Effector memory CD8-positive, alpha-beta T cell (primary cell): ENCODE measurements around the gene EHD3.
A peak's percentile ranks its signal among the peaks of the same experiment; 100 is the strongest.

Experiments used
- ATAC-seq: fragments of 150-1000 bp; cut with Tn5 transposase; replicated peaks from 2 replicates; pipeline ENCODE4 v1.10.0; 2021; ENCODE audit warnings: mild to moderate bottlenecking, moderate library complexity
- DNase-seq, 3 experiments: peaks; one replicate each; pipeline ENCODE4 v3.0.0; 2021
- H3K27ac Mint-ChIP-seq, 2 donors: one replicate each; pipeline ENCODE4 v1.8.0; 2022; ENCODE audit warnings: mild to moderate bottlenecking in 2 of 2, mixed read lengths in 2 of 2, moderate library complexity in 2 of 2
- H3K27me3 Mint-ChIP-seq, 2 donors: one replicate each; pipeline ENCODE4 v1.8.0; 2022; ENCODE audit warnings: mixed read lengths in 2 of 2
- H3K36me3 Mint-ChIP-seq: one replicate; pipeline ENCODE4 v1.8.0; 2022; ENCODE audit warnings: mild to moderate bottlenecking, moderate library complexity, mixed read lengths; ENCODE audit not compliant: insufficient read depth
- H3K4me1 Mint-ChIP-seq, 2 donors: one replicate each; pipeline ENCODE4 v1.8.0; 2022; ENCODE audit warnings: low read depth in 2 of 2, mixed read lengths in 2 of 2
- H3K4me3 Mint-ChIP-seq, 2 donors: one replicate each; pipeline ENCODE4 v1.8.0; 2022; ENCODE audit warnings: mild to moderate bottlenecking in 2 of 2, mixed read lengths in 2 of 2, moderate library complexity in 2 of 2
- H3K9me3 Mint-ChIP-seq, 2 donors: one replicate each; pipeline ENCODE4 v1.8.0; 2022; ENCODE audit warnings: mixed read lengths in 2 of 2

EHD3 gene

DNA sequence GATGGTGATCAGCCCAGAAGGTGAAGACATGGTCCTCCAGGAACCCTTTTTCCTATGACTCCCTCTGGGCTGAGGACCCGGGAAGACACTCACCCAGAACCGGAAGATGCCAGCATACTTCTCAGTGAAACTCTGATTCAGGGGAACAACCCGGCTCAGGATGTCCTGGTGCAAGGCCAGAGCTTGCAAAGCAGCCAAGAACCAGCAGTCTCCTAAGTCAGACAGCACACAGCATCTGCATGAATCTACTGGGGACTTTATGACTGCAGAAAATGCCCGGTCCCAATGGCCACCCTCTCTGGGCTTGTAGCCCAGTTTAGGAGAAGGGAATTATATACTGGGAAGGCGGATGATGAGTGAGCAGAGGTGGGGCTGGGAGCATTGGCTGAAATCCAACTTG, 31.9 kb upstream of the EHD3 start:
- ATAC-seq = no peak
- no peak for DNase-seq
- Mint-ChIP-seq H3K27ac (no peak overlapping the region), H3K36me3 (no peaks in the 10 kb centered on the region), H3K4me1 (no peaks in the 10 kb centered on the region), H3K27me3 (peaks cover 0 to 13% of the 10 kb centered on the region in 2 donors), H3K4me3 (no peak overlapping the region), H3K9me3 (no peaks in the 10 kb centered on the region)

DNA sequence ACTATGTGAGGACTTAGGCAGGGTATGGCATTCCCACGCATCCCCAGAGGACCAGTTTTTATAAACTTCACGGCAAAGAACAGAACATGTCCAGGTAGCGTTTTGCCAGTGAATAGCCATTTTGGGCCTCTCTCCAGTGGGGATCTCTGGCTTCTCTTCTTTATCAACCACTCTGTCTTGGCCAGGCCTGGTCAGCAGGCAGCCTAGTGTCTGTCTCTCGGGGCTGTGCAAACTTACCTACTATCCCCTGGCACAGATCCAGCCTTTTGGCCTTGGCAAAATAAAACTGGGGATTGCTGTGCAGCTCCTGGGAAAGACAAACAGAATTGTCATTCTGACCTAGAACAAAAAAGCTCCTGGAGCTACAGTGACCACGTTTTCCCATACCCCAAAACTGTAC, 31.1 kb upstream of the EHD3 start:
- no peak overlapping the region for H3K27ac Mint-ChIP-seq
- H3K4me3 Mint-ChIP-seq = no peak overlapping the region
- H3K36me3 Mint-ChIP-seq = no peaks in the 10 kb centered on the region
- H3K27me3 Mint-ChIP-seq = peaks cover 0 to 15% of the 10 kb centered on the region in 2 donors
- no peaks in the 10 kb centered on the region for H3K4me1 Mint-ChIP-seq
- H3K9me3 Mint-ChIP-seq = no peaks in the 10 kb centered on the region
- ATAC-seq = no peak
- no peak for DNase-seq

DNA sequence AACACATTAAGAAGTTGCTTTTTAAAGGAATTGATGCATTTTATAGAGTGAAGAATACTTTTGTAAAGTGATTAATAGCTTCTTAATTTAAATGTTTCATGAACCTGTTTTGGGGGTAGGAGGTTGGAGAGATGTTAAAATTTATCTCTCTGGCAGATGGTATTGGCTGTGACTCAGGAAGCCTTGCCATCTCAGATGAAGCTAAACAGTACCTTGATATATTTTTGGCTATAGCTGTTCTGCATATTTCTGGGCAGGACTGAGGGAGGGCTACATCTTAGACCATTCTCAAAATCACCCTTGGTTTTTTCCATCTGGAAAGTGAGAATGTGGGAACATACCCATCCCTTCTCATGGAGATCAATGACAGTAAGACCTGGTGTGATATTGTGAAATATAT, 30.0 kb upstream of the EHD3 start:
- H3K27ac Mint-ChIP-seq = no peak overlapping the region
- H3K4me3 Mint-ChIP-seq = no peak overlapping the region
- no peaks in the 10 kb centered on the region for H3K36me3 Mint-ChIP-seq
- ATAC-seq (no peak), DNase-seq (no peak)
- H3K27me3 Mint-ChIP-seq = peaks cover 0 to 15% of the 10 kb centered on the region in 2 donors
- H3K4me1 Mint-ChIP-seq = no peaks in the 10 kb centered on the region
- H3K9me3 Mint-ChIP-seq = no peaks in the 10 kb centered on the region

DNA sequence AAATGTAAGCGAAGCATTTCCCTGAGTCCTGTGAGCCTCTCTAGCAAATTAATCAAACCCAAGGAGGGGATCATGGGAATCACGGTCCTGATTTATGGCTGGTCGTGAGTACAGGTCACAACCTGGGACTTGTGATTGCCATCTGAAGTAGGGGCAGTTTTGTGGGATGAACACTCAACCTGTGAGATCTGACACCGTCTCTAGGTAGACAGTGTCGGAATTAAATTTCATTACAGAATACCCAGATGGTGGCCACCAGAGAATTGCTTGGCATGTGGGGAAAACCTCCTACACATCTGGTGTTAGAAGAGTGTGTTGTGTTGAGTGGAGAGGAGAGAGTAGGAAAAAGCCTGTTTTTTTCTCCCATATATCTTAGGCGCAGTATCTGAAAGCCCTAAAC, 29.2 kb upstream of the EHD3 start:
- H3K36me3 Mint-ChIP-seq = no peaks in the 10 kb centered on the region
- H3K9me3 Mint-ChIP-seq = no peaks in the 10 kb centered on the region
- ATAC-seq = no peak
- no peak overlapping the region for H3K4me3 Mint-ChIP-seq
- H3K27ac Mint-ChIP-seq = no peak overlapping the region
- peaks cover 4 to 15% of the 10 kb centered on the region in 2 donors for H3K27me3 Mint-ChIP-seq
- no peaks in the 10 kb centered on the region for H3K4me1 Mint-ChIP-seq
- no peak for DNase-seq

DNA sequence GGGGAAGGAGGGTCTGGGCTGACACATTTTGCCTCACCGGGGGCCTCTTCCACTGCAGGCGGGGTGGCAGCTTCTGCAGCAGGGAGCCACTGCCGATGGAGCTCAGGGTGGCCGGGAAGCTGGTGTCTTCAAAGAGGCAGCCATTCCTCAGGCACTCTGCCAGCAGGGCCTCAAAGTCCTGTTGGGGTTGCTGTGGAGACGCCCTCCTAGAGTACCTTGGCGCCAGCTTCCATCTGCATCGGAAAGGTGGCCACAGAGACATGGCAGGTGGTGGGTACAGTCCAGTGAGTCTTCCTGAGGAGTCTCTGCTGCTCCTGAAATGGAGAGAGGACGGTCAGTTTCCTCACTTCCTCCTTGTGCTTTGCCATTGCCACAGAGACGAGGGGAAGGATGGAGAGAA, 28.8 kb upstream of the EHD3 start:
- Mint-ChIP-seq H3K27me3 (peaks cover 5 to 15% of the 10 kb centered on the region in 2 donors), H3K4me1 (no peaks in the 10 kb centered on the region), H3K4me3 (no peak overlapping the region), H3K27ac (no peak overlapping the region), H3K36me3 (no peaks in the 10 kb centered on the region), H3K9me3 (no peaks in the 10 kb centered on the region)
- ATAC-seq (no peak), DNase-seq (no peak)

DNA sequence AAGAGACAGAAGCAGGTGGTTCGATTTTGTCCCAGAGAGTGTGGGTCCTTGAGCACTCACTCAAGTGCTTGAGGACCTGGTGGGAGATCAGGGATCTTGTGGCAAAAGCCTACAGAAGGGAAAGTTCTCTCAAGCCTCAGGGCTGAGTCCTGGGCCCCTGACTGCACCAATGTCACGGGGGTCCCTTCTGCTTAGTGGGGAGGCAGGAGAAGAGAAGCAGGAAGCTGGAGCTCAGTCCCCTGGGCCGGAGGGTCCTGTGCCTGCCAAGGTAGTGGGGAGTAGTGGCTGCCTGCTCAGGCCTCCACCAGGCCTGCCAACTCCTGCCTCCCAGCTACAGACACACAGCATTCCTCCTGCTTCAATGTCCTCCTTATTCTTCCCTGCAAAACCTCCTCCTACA, 28.3 kb upstream of the EHD3 start:
- Mint-ChIP-seq H3K27ac (no peak overlapping the region), H3K4me1 (no peaks in the 10 kb centered on the region), H3K4me3 (no peak overlapping the region), H3K9me3 (no peaks in the 10 kb centered on the region), H3K27me3 (peaks cover 5 to 15% of the 10 kb centered on the region in 2 donors), H3K36me3 (no peaks in the 10 kb centered on the region)
- DNase-seq (no peak), ATAC-seq (no peak)

DNA sequence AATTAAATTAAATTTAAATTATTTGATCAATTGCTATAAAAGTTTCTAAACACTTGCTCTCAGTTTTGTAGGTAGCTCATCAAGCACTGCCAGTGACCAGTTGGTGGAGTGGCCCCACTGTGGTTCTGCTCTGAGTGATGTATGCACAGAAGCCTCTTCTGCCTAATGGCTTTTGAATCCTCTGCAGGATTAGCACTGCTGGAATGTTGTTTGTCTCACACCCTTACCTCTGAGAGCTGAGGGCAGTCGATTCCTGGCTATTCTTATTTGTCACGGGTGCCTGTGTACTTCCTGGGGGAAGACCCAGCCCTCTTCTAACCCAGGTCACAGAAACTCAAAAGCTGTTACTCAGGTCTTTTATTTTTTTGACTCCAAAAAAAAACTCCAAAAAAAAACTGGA, 26.2 kb upstream of the EHD3 start:
- Mint-ChIP-seq H3K9me3 (no peaks in the 10 kb centered on the region), H3K4me3 (no peak overlapping the region), H3K27ac (no peak overlapping the region), H3K36me3 (no peaks in the 10 kb centered on the region), H3K27me3 (peaks cover 5 to 15% of the 10 kb centered on the region in 2 donors), H3K4me1 (no peaks in the 10 kb centered on the region)
- DNase-seq = no peak
- no peak for ATAC-seq

DNA sequence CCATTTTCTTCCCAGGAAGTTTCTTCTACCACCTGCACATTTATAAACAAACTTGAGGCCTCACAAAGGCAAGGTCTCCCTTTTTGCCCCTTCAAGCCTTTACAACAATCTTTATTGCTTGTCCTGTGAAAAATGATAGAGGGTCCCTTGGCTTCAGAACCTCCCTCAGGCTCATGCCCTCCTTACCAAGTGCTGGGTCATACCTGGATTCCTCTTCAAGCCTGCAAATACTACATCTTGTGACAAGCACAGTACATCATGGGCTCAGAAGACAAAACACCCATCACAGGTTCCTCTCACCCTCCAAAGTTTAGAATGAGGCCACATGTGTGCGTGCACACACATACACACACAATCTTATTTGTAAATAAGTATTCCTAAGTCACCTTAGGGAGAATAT, 25.7 kb upstream of the EHD3 start:
- Mint-ChIP-seq H3K4me3 (no peak overlapping the region), H3K36me3 (no peaks in the 10 kb centered on the region), H3K27me3 (peaks cover 5 to 15% of the 10 kb centered on the region in 2 donors), H3K4me1 (no peaks in the 10 kb centered on the region), H3K27ac (no peak overlapping the region), H3K9me3 (no peaks in the 10 kb centered on the region)
- DNase-seq = no peak
- no peak for ATAC-seq

DNA sequence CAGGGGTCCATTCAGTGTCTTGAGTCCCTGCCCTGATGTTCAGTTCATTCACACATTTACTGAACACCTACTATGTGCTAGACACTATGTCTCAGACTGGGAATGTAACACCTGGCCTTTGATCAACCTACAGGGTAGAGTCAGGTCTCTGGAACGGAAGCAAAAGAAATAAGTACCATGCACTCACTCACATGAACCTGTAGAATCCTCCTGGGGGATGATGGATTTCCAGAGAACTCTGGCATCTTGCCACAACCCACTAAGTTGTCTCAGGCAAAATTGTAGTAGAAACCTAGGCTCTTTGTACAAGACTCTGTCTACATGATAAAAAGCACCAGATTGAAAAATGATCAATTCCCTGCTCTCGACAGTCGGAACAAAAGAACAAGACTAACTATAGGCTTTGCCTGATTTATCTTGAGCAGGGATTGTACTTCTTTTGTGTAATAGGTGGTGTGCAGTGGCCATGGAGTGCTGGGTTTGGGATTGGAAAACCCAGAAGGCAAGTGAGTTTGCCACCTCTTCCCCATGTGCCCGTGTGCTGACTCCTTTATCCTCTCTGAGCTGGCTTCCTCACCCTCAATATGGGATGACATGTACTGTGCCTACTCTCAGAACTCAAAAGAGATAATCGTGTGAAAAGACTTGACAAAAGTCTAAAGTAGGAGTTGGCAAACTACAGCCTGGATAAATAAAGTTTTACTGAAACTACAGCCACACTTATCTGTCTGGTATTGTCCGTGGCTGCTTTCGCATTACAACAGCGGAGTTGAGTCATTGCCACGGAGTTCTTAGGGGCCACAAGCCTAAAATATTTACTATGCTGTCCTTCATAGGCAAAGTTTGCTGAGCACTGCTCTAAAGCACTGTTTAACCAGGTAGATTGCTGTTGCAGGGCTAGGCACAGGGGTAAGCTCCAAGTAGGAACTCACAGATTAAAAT, 21.0 kb upstream of the EHD3 start:
- Mint-ChIP-seq H3K27ac (no peak overlapping the region), H3K9me3 (no peaks in the 10 kb centered on the region), H3K36me3 (no peaks in the 10 kb centered on the region), H3K27me3 (peaks cover 0 to 5% of the 10 kb centered on the region in 2 donors), H3K4me3 (no peak overlapping the region), H3K4me1 (peaks cover 0 to 5% of the 10 kb centered on the region in 2 donors)
- DNase-seq (no peak), ATAC-seq (no peak)

DNA sequence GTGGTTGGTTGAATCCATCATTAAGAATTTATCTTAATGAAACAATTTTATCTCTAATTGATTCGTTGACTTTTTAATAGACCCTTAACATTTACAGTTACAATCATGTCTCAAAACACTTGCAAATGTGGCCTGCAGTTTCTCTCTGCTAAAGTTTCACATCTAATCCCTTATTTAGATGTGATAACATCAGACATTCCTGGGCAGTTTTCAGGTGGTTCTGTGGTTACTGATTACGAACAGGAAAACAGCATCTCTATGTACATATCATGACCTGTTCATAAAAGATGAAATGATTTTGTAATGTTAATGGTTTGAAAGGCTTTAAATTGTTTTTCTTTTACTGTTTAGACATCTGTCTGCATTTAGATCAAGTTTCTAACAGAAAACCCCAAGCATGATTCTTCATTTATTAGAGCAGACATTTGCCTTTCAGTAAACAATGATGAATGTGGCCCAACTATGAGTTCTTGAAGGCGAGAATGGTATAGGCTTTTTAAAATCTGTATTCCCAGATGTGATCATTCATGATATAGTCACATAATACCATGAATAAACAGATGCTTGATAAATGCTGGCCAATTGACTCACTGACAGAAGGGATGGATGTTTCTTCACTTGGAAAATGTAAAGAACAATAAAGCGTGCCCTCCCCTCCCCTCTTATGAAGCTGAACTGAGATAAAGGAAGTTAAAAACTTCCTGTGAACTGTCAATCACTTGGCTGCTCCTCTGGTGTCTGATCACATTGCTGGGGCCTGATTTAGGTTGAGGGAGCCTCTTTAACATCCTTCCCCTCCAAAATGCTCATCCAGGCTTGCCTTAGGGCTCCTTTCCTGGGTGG, 20.1 kb upstream of the EHD3 start:
- H3K27me3 Mint-ChIP-seq = peaks cover 4 to 13% of the 10 kb centered on the region in 2 donors
- no peaks in the 10 kb centered on the region for H3K9me3 Mint-ChIP-seq
- no peaks in the 10 kb centered on the region for H3K36me3 Mint-ChIP-seq
- H3K27ac Mint-ChIP-seq = peak overlapping the region; percentile 8 to 12
- DNase-seq (no peak), ATAC-seq (no peak)
- H3K4me1 Mint-ChIP-seq = peaks cover 0 to 5% of the 10 kb centered on the region in 2 donors
- no peak overlapping the region for H3K4me3 Mint-ChIP-seq

DNA sequence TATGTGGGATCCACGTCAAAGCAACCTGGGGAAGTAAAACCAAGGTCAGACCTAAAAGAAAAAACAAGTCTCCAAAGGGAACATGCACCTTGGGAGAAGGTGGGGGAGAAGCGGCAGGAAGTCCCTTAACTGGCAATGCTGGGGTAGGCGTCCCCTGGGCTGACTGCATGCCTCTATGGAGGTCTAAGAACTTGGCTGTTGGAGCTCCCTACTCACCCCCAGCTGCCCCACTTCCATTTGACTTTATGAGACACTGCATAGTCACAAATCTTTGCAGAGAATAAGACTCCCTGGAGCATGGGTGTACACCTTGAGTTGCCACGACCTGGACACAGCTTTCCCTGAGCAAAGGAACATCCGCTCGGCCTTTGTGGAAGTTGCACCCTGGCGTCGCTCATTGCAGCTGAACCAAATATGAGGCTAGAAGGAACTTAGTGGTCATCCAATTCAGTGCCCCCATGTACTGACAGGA, 19.5 kb upstream of the EHD3 start:
- Mint-ChIP-seq H3K4me1 (peaks cover 0 to 5% of the 10 kb centered on the region in 2 donors), H3K27me3 (peaks cover 10 to 18% of the 10 kb centered on the region in 2 donors), H3K36me3 (no peaks in the 10 kb centered on the region), H3K9me3 (no peaks in the 10 kb centered on the region), H3K27ac (peak overlapping the region in 1 of 2 donors; percentile 8), H3K4me3 (no peak overlapping the region)
- DNase-seq = no peak
- no peak for ATAC-seq

DNA sequence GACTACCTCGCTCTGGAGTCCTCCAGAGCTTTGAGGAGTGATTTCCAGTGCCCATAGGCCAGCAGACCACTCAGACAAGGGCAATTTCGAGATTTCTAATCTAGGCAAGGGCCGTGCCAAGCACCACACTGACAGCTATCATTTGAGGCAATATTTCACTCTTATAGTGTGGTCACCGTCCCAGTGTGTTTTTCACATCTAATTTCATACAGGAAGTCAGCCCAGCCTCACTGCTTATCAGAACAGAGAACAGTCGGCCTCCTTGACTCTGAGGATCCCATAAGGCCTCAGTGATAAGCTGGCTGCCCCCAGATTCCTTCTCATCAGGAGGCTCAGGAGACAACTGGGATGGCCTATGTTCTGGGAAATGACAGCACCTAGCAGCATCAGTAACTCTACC, 17.2 kb upstream of the EHD3 start:
- Mint-ChIP-seq H3K9me3 (no peaks in the 10 kb centered on the region), H3K4me1 (peaks cover 0 to 5% of the 10 kb centered on the region in 2 donors), H3K27ac (no peak overlapping the region), H3K27me3 (peaks cover 30 to 31% of the 10 kb centered on the region in 2 donors), H3K4me3 (no peak overlapping the region), H3K36me3 (no peaks in the 10 kb centered on the region)
- DNase-seq (no peak), ATAC-seq (no peak)

DNA sequence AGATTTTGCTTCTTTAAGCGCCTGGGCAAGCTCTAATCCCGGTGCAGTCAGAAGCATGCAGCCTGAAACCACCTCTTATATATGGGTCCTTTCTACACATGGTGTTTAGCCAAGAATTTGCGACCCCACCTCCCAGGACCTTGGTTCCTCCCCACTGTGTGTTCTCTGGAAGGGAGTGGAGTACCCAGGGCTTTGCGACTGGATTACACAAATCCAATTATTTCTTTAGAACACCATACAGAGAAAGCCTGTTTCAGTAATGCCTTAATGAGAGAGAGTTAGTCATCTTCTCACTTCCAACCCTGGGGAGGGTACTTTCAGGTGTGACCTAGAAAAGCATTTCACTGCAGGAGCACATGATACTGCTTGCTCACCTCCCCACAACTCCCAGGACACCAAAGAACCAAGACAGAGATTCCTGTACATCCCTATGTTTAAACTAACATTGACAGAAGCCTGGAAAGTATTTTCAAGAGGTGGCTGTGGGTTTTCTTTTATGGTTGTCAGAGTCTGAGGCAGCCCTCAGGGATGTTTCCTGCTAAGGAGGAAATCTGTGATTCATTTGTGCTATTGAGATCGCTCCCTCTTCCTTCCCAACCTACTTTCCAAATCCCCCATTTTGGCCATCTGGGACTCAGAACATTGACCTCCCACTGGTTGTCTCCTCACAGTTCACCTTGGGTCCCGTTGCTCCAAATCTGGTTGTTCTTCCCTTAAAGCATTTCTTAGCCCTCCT, 16.3 kb upstream of the EHD3 start, which contains the start of gene CAPN14:
TSS of gene CAPN14 (minus strand) at position 51 of the 736 bp plus-strand sequence. CDS start 12,068 bp downstream, outside the sequence.
- H3K4me1 Mint-ChIP-seq = peaks cover 0 to 5% of the 10 kb centered on the region in 2 donors
- ATAC-seq = no peak
- no peaks in the 10 kb centered on the region for H3K9me3 Mint-ChIP-seq

More for the DNA sequence above, 16.3 kb upstream of the EHD3 start, which contains the start of gene CAPN14:
- Mint-ChIP-seq H3K27ac (no peak within 1 kb of the TSS), H3K4me3 (no peak within 1 kb of the TSS), H3K27me3 (peaks cover 33 to 40% of the 10 kb centered on the region in 2 donors), H3K36me3 (no peaks in the 10 kb centered on the region)
- DNase-seq = no peak
